AG04449 (cell line): ENCODE measurements around the gene STK38L.

Experiments
- CTCF ChIA-PET: fragments of 350-600 bp; formaldehyde crosslinking; extraction: SDS; loops from one replicate; lab custom pipeline; 2021; ENCODE audit warnings: antibody characterized with exemption; lab: Yijun Ruan, JAX
- POLR2A ChIA-PET: fragments of 400-600, 350-600 bp; formaldehyde crosslinking; extraction: SDS; loops from one replicate; lab custom pipeline; 2020; ENCODE audit warnings: antibody characterized with exemption, inconsistent platforms; lab: Yijun Ruan, JAX
- DNase-seq: peaks from one replicate; pipeline ENCODE4 v3.0.0-alpha.2; 2010; ENCODE audit warnings: low read depth, low spot score
- H3K4me3 ChIP-seq: 2 replicates; pipeline ENCODE4 v1.5.1; 2011; ENCODE audit warnings: low read depth, mild to moderate bottlenecking, control low read depth, low read length
- CTCF ChIP-seq: IDR thresholded peaks from one replicate; pipeline ENCODE4 v1.5.1; 2011; ENCODE audit warnings: mild to moderate bottlenecking, moderate library complexity, low read length, control low read depth, inconsistent platforms; ENCODE audit not compliant: insufficient read depth; ENCODE audit errors: missing control alignments

STK38L gene

GRCh38 chr12:27270148-27270547 is 26.1 kb downstream of the STK38L start:
- DNase-seq: no peak
- H3K4me3 ChIP-seq: no peak overlapping the region
- CTCF ChIA-PET: no interaction called here
- TF ChIP-seq CTCF: no peak
- POLR2A ChIA-PET: no interaction called here

GRCh38 chr12:27271206-27271605 is 27.1 kb downstream of the STK38L start:
- CTCF ChIA-PET: interaction anchor here (0.9 to 1.5 kb wide), 6 partner anchors 11 to 256 kb away, joined by 3 to 6 read pairs (median 3); no protein-coding TSS in a partner anchor
- H3K4me3 ChIP-seq: no peak overlapping the region
- POLR2A ChIA-PET: no interaction called here
- TF ChIP-seq CTCF: no peak
- no peak for DNase-seq

GRCh38 chr12:27272373-27273028 is 28.4 kb downstream of the STK38L start:
- ChIA-PET POLR2A (no interaction called here), CTCF (interaction anchor here (1.1 to 1.5 kb wide), 4 partner anchors 8 to 257 kb away, joined by 3 to 6 read pairs (median 4); no protein-coding TSS in a partner anchor)
- no peak overlapping the region for H3K4me3 ChIP-seq
- TF ChIP-seq CTCF: no peak
- no peak for DNase-seq

- H3K4me3 ChIP-seq: no peak overlapping the region
- ChIA-PET POLR2A (no interaction called here), CTCF (no interaction called here)
- no peak for TF ChIP-seq CTCF
- DNase-seq: no peak
Measured at GRCh38 chr12:27273114-27273513, 29.0 kb downstream of the STK38L start.

- no peak for TF ChIP-seq CTCF
- ChIA-PET POLR2A (no interaction called here), CTCF (no interaction called here)
- DNase-seq: no peak
- H3K4me3 ChIP-seq: no peak overlapping the region
Measured at GRCh38 chr12:27274706-27275105, 30.6 kb downstream of the STK38L start.

GRCh38 chr12:27276275-27276674 is 32.2 kb downstream of the STK38L start:
- CTCF ChIA-PET: no interaction called here
- no peak for DNase-seq
- POLR2A ChIA-PET: no interaction called here
- H3K4me3 ChIP-seq: no peak overlapping the region
- no peak for TF ChIP-seq CTCF
